ENCODE measurements around the gene GAD2. TPM values are rescaled to one million over a fixed set of nuclear protein-coding genes. Genes with fewer than 3 reads are reported as not detected.

The GAD2 gene
- total RNA-seq, 1 experiment from 2014 or later = not detected

DNA sequence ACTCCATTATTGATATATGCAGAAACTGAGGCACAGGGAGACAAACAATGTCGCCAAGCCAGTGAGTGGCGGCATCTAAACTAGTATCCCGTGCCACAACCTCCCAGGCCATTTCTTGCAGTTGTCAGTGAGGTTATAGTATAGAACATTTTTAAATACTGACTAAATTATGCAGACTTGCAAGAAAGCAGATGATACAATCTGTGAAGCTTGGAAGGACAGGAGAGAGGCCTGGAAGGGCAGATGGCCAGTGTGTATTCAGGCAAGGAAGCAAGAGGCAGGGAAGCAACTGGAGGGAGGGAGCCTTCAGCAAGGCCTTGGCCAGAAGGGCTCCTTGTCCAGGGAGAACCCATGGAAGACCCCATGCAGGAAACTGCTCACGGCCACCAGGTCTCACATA lies 111.2 kb downstream of the GAD2 start:
- CTCF ChIA-PET = no interaction called here
- TF ChIP-seq POLR2AphosphoS5 (IDR thresholded peaks at IDR 0.05; ENCODE audit: low read depth, low read length) (no peak), TCF7L2 (IDR thresholded peaks at IDR 0.05; ENCODE audit: low read depth, low read length) (no peak), SIN3A (IDR thresholded peaks at IDR 0.05; ENCODE audit: borderline replicate concordance, insufficient read depth, low read depth, low read length) (no peak)
- TF ChIP-seq, protein P1, sequence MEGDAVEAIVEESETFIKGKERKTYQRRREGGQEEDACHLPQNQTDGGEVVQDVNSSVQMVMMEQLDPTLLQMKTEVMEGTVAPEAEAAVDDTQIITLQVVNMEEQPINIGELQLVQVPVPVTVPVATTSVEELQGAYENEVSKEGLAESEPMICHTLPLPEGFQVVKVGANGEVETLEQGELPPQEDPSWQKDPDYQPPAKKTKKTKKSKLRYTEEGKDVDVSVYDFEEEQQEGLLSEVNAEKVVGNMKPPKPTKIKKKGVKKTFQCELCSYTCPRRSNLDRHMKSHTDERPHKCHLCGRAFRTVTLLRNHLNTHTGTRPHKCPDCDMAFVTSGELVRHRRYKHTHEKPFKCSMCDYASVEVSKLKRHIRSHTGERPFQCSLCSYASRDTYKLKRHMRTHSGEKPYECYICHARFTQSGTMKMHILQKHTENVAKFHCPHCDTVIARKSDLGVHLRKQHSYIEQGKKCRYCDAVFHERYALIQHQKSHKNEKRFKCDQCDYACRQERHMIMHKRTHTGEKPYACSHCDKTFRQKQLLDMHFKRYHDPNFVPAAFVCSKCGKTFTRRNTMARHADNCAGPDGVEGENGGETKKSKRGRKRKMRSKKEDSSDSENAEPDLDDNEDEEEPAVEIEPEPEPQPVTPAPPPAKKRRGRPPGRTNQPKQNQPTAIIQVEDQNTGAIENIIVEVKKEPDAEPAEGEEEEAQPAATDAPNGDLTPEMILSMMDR (IDR thresholded peaks at IDR 0.05) = no peak
- TF ChIP-seq, protein P2, sequence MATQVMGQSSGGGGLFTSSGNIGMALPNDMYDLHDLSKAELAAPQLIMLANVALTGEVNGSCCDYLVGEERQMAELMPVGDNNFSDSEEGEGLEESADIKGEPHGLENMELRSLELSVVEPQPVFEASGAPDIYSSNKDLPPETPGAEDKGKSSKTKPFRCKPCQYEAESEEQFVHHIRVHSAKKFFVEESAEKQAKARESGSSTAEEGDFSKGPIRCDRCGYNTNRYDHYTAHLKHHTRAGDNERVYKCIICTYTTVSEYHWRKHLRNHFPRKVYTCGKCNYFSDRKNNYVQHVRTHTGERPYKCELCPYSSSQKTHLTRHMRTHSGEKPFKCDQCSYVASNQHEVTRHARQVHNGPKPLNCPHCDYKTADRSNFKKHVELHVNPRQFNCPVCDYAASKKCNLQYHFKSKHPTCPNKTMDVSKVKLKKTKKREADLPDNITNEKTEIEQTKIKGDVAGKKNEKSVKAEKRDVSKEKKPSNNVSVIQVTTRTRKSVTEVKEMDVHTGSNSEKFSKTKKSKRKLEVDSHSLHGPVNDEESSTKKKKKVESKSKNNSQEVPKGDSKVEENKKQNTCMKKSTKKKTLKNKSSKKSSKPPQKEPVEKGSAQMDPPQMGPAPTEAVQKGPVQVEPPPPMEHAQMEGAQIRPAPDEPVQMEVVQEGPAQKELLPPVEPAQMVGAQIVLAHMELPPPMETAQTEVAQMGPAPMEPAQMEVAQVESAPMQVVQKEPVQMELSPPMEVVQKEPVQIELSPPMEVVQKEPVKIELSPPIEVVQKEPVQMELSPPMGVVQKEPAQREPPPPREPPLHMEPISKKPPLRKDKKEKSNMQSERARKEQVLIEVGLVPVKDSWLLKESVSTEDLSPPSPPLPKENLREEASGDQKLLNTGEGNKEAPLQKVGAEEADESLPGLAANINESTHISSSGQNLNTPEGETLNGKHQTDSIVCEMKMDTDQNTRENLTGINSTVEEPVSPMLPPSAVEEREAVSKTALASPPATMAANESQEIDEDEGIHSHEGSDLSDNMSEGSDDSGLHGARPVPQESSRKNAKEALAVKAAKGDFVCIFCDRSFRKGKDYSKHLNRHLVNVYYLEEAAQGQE (IDR thresholded peaks at IDR 0.05; ENCODE audit: insufficient read depth in 1 of 2, low read depth in 2 of 2, low read length in 1 of 2) = no peak
- POLR2A ChIA-PET = no interaction called here
- no peaks in the 10 kb centered on the region for H3K36me3 ChIP-seq (ENCODE audit: control insufficient read depth, insufficient read depth, low read length)
- no peak overlapping the region for H3K27ac ChIP-seq (ENCODE audit: low read length)
- in situ Hi-C loops (cut with HindIII; ENCODE audit: low pct_unique_long_range_greater_than_20kb, low sequenced_read_pairs) = no loop called here
- intact Hi-C loops (cut with micrococcal nuclease; ENCODE audit: unreplicated experiment) = no loop called here
- DNase-seq (ENCODE audit: low read depth, low spot score) (no peak), ATAC-seq (no peak)
- no TSS peak for BruUV-seq (replicated peaks)
- H3K9me3 ChIP-seq (ENCODE audit: control insufficient read depth, insufficient read depth, low read depth, low read length) = no peaks in the 10 kb centered on the region
- no peaks in the 10 kb centered on the region for H3K4me1 ChIP-seq (ENCODE audit: control insufficient read depth, insufficient read depth, low read length)
- H3K4me3 ChIP-seq (ENCODE audit: low read depth in 2 of 2, low read length in 2 of 2) = no peak overlapping the region
- H3K27me3 ChIP-seq (ENCODE audit: control insufficient read depth, insufficient read depth, low read length) = no peaks in the 10 kb centered on the region

DNA sequence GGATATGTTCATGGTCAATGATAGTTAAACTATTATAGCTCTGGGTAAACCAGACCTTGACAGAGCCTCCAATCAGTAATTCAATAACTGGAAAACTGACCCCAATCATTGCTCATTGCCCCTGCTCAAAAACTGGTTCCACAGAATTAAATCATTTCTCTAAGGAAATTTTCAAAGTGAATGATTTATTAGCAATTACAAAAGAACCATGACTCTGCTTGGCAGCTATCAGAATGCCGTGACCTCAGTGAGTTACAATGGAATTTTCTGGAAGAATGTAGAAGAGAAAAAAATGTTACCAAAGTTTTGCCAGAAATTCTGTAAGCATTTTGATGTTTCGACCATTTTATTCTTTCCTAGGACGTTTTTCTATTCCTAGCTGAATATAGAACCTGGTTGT lies 114.8 kb downstream of the GAD2 start:
- CTCF ChIA-PET = interaction anchor here (0.6 kb wide), 1 partner anchor 551 kb away, joined by 3 read pairs; no protein-coding TSS in a partner anchor
- Histone ChIP-seq H3K36me3 (ENCODE audit: control insufficient read depth, insufficient read depth, low read length) (no peaks in the 10 kb centered on the region), H3K27me3 (ENCODE audit: control insufficient read depth, insufficient read depth, low read length) (no peaks in the 10 kb centered on the region), H3K4me1 (ENCODE audit: control insufficient read depth, insufficient read depth, low read length) (no peaks in the 10 kb centered on the region), H3K27ac (ENCODE audit: low read length) (no peak overlapping the region), H3K4me3 (ENCODE audit: low read depth in 2 of 2, low read length in 2 of 2) (no peak overlapping the region), H3K9me3 (ENCODE audit: control insufficient read depth, insufficient read depth, low read depth, low read length) (no peaks in the 10 kb centered on the region)
- DNase-seq (ENCODE audit: low read depth, low spot score) (no peak), ATAC-seq (no peak)
- no peak for TF ChIP-seq POLR2AphosphoS5 (IDR thresholded peaks at IDR 0.05; ENCODE audit: low read depth, low read length)
- TF ChIP-seq TCF7L2 (IDR thresholded peaks at IDR 0.05; ENCODE audit: low read depth, low read length) = no peak
- TF ChIP-seq, protein P2 (IDR thresholded peaks at IDR 0.05; ENCODE audit: insufficient read depth in 1 of 2, low read depth in 2 of 2, low read length in 1 of 2) = no peak
- TF ChIP-seq, protein P1 (IDR thresholded peaks at IDR 0.05) = no peak
- no peak for TF ChIP-seq SIN3A (IDR thresholded peaks at IDR 0.05; ENCODE audit: borderline replicate concordance, insufficient read depth, low read depth, low read length)
- in situ Hi-C loops (cut with HindIII; ENCODE audit: low pct_unique_long_range_greater_than_20kb, low sequenced_read_pairs) = no loop called here
- intact Hi-C loops (cut with micrococcal nuclease; ENCODE audit: unreplicated experiment) = loop anchor here (10.0 kb wide), 1 partner anchor 553 kb away; no protein-coding TSS in a partner anchor
- POLR2A ChIA-PET = no interaction called here
- BruUV-seq (replicated peaks) = no TSS peak
